Liver (tissue), 9 donors: ENCODE results near the gene DHRS3. TPM values are rescaled to one million over a fixed set of nuclear protein-coding genes. Genes with fewer than 3 reads are reported as not detected.

Experiments
- DNase-seq: peaks from one replicate; pipeline ENCODE4 v3.0.0-alpha.2; 2017; ENCODE audit warnings: low spot score
- H3K27ac ChIP-seq, 2 donors: one replicate each; pipeline ENCODE4 v1.7.0; 2013; ENCODE audit warnings: inconsistent platforms in 2 of 2, low read length in 2 of 2, control low read depth in 1 of 2, low read depth in 1 of 2, mild to moderate bottlenecking in 1 of 2
- H3K27me3 ChIP-seq, 4 donors: one replicate each; pipeline versions ENCODE4 v1.6.1 to v1.7.0; 2013; ENCODE audit warnings: low read length in 3 of 4, inconsistent platforms in 1 of 4, mild to moderate bottlenecking in 1 of 4, moderate library complexity in 1 of 4; ENCODE audit not compliant: control insufficient read depth in 4 of 4, insufficient read depth in 4 of 4
- H3K36me3 ChIP-seq, 4 donors: one replicate each; pipeline versions ENCODE4 v1.6.1 to v1.7.0; 2013; ENCODE audit warnings: low read length in 3 of 4, mild to moderate bottlenecking in 3 of 4, low read depth in 1 of 4, moderate library complexity in 1 of 4; ENCODE audit not compliant: control insufficient read depth in 4 of 4, insufficient read depth in 3 of 4
- H3K4me1 ChIP-seq, 4 donors: one replicate each; pipeline versions ENCODE4 v1.6.1 to v1.7.0; 2013; ENCODE audit warnings: low read length in 3 of 4, mild to moderate bottlenecking in 3 of 4, moderate library complexity in 1 of 4; ENCODE audit not compliant: control insufficient read depth in 4 of 4, insufficient read depth in 4 of 4
- H3K4me3 ChIP-seq, 3 donors: one replicate each; pipeline versions ENCODE4 v1.6.1 to v1.7.0; 2013; ENCODE audit warnings: low read length in 3 of 3, control low read depth in 1 of 3, low read depth in 1 of 3, mild to moderate bottlenecking in 1 of 3
- H3K9ac ChIP-seq, 2 donors: one replicate each; pipeline ENCODE4 v1.7.0; 2013; ENCODE audit warnings: low read length in 2 of 2, mild to moderate bottlenecking in 2 of 2, moderate library complexity in 2 of 2, control low read depth in 1 of 2, low read depth in 1 of 2
- H3K9me3 ChIP-seq, 4 donors: one replicate each; pipeline versions ENCODE4 v1.6.1 to v1.7.0; 2013; ENCODE audit warnings: low read length in 3 of 4; ENCODE audit not compliant: control insufficient read depth in 4 of 4
- ATF3 ChIP-seq: IDR thresholded peaks from 2 replicates; pipeline ENCODE4 v1.6.1; 2016; ENCODE audit warnings: antibody characterized with exemption
- CTCF ChIP-seq: fragments of 150-350 bp; IDR thresholded peaks from 2 replicates; pipeline ENCODE4 v1.5.1; 2017; ENCODE audit warnings: improper control_type of control experiment, low read depth, low read length; ENCODE audit not compliant: missing input control
- EGR1 ChIP-seq, 2 donors: IDR thresholded peaks; 2 replicates each; pipeline ENCODE4 v1.6.1; 2016 to 2018; ENCODE audit warnings: antibody characterized with exemption in 2 of 2, low read depth in 2 of 2
- GABPA ChIP-seq, 2 donors: IDR thresholded peaks in 1 of 2; conservative IDR thresholded peaks in 1 of 2; 2 replicates each; pipeline ENCODE4 v1.6.1; 2016; ENCODE audit warnings: antibody characterized with exemption in 2 of 2, mild to moderate bottlenecking in 1 of 2, moderate library complexity in 1 of 2
- HNF4A ChIP-seq, 2 donors: conservative IDR thresholded peaks; 2 replicates each; pipeline ENCODE4 v1.6.1; 2016; ENCODE audit warnings: antibody characterized with exemption in 2 of 2, mild to moderate bottlenecking in 2 of 2
- HNF4G ChIP-seq: IDR thresholded peaks from 2 replicates; pipeline ENCODE4 v1.6.1; 2016; ENCODE audit warnings: antibody characterized with exemption
- JUND ChIP-seq, 2 donors: IDR thresholded peaks; 2 replicates each; pipeline ENCODE4 v1.6.1; 2016; ENCODE audit warnings: antibody characterized with exemption in 2 of 2
- NR2F2 ChIP-seq: IDR thresholded peaks from 2 replicates; pipeline ENCODE4 v1.6.1; 2016; ENCODE audit warnings: antibody characterized with exemption
- RXRA ChIP-seq, 2 donors: IDR thresholded peaks; 2 replicates each; pipeline ENCODE4 v1.6.1; 2017 to 2018; ENCODE audit warnings: antibody characterized with exemption in 2 of 2, mild to moderate bottlenecking in 1 of 2
- SP1 ChIP-seq: IDR thresholded peaks from 2 replicates; pipeline ENCODE4 v1.6.1; 2018; ENCODE audit warnings: antibody characterized with exemption, mild to moderate bottlenecking
- TAF1 ChIP-seq: conservative IDR thresholded peaks from 2 replicates; pipeline ENCODE4 v1.6.1; 2016; ENCODE audit warnings: antibody characterized with exemption, mild to moderate bottlenecking
- YY1 ChIP-seq: IDR thresholded peaks from 2 replicates; pipeline ENCODE4 v1.6.1; 2016; ENCODE audit warnings: antibody characterized with exemption, mild to moderate bottlenecking
- ZBTB33 ChIP-seq: IDR thresholded peaks from 2 replicates; pipeline ENCODE4 v1.6.1; 2016; ENCODE audit warnings: antibody characterized with exemption
- WGBS: extraction: QIAGEN DNeasy Blood & Tissue Kit; methylation state at CpG from one replicate; pipeline ENCODE4 v1.1.7; 2013; 5-methylcytosine and 5-hydroxymethylcytosine counted together
- polyA plus RNA-seq, 2 donors: library from polyadenylated mRNA; stranded (reverse) in 1 of 2; unstranded in 1 of 2; fragments of 200-250 nt in 1 of 2; fragments of >200 nt in 1 of 2; fragmentation: Nextera tagmentation in 1 of 2; extraction: Ambion mirVana in 1 of 2; gene quantifications; one replicate each; pipeline versions ENCODE4 v1.2.1 to v1.2.3, GENCODE V29; 2013 to 2015
- total RNA-seq, 2 donors: library from RNA; depleted of rRNA; stranded (reverse); fragments of >200 nt; gene quantifications; one replicate each; pipeline ENCODE4 v1.2.3, GENCODE V29; 2014
- donor health status: healthy.
- donor health status: healthy.
- donor health status: healthy.
- donor health status: healthy.
- donor health status: healthy.

Gene DHRS3
- total and polyA plus RNA-seq, 4 donors, result 62.6 to 185 (median 158) TPM

GRCh38 chr1:12637693-12638092 lies 19.7 kb upstream of the DHRS3 start:
- TF ChIP-seq HNF4A (conservative IDR thresholded peaks at IDR 0.05) (peak in 1 of 2 donors; percentile 29), ZBTB33 (no peak)
- H3K9ac ChIP-seq, result no peak overlapping the region
- no peak overlapping the region for H3K27ac ChIP-seq
- H3K4me3 ChIP-seq, result no peak overlapping the region
- H3K9me3 ChIP-seq, result peaks cover 5 to 16% (median 11%) of the 10 kb centered on the region in 4 donors
- peaks cover 0 to 1% (median 0%) of the 10 kb centered on the region in 4 donors for H3K36me3 ChIP-seq
- 44% methylated on average over 8 of the region's 8 CpGs for WGBS
- no peak for DNase-seq
- H3K27me3 ChIP-seq, result no peaks in the 10 kb centered on the region
- H3K4me1 ChIP-seq, result peaks cover 0 to 3% (median 0%) of the 10 kb centered on the region in 4 donors

- Histone ChIP-seq H3K27ac (no peak overlapping the region), H3K36me3 (peaks cover 0 to 1% (median 0%) of the 10 kb centered on the region in 4 donors), H3K4me3 (no peak overlapping the region), H3K9me3 (peaks cover 5 to 16% (median 11%) of the 10 kb centered on the region in 4 donors), H3K4me1 (peaks cover 0 to 3% (median 0%) of the 10 kb centered on the region in 4 donors), H3K9ac (no peak overlapping the region), H3K27me3 (no peaks in the 10 kb centered on the region)
- DNase-seq, result no peak
- 84% methylated on average over 15 of the region's 15 CpGs for WGBS
- TF ChIP-seq NR2F2 (peak; percentile 66), YY1 (no peak)
Observed at GRCh38 chr1:12636098-12636950, 18.3 kb upstream of the DHRS3 start.

GRCh38 chr1:12634696-12635202 lies 16.7 kb upstream of the DHRS3 start:
- Histone ChIP-seq H3K4me3 (no peak overlapping the region), H3K4me1 (peaks cover 0 to 3% (median 0%) of the 10 kb centered on the region in 4 donors), H3K36me3 (peaks cover 0 to 1% (median 0%) of the 10 kb centered on the region in 4 donors), H3K9me3 (peaks cover 4 to 11% (median 5%) of the 10 kb centered on the region in 4 donors), H3K27ac (no peak overlapping the region), H3K27me3 (no peaks in the 10 kb centered on the region), H3K9ac (no peak overlapping the region)
- TF ChIP-seq HNF4G, result no peak
- TF ChIP-seq JUND (IDR thresholded peaks at IDR 0.05), result no peak
- TF ChIP-seq HNF4A (conservative IDR thresholded peaks at IDR 0.05), result no peak
- TF ChIP-seq RXRA (IDR thresholded peaks at IDR 0.05), result no peak
- no peak for DNase-seq
- WGBS, result 83% methylated on average over 18 of the region's 18 CpGs

GRCh38 chr1:12634156-12634555 lies 16.1 kb upstream of the DHRS3 start:
- no peaks in the 10 kb centered on the region for H3K27me3 ChIP-seq
- WGBS, result 64% methylated on average over 8 of the region's 8 CpGs
- no peak for TF ChIP-seq YY1
- TF ChIP-seq RXRA (IDR thresholded peaks at IDR 0.05), result no peak
- TF ChIP-seq CTCF, result no peak
- TF ChIP-seq GABPA (IDR thresholded peaks at IDR 0.05 in 1 of 2, conservative IDR thresholded peaks at IDR 0.05 in 1 of 2), result peak in 1 of 2 donors; percentile 22
- TF ChIP-seq ATF3, result no peak
- TF ChIP-seq TAF1, result no peak
- TF ChIP-seq HNF4A (conservative IDR thresholded peaks at IDR 0.05), result no peak
- no peak for TF ChIP-seq SP1
- TF ChIP-seq EGR1 (IDR thresholded peaks at IDR 0.05; ENCODE audit: low read depth in 2 of 2), result no peak

More at GRCh38 chr1:12634156-12634555, 16.1 kb upstream of the DHRS3 start:
- Histone ChIP-seq H3K36me3 (no peaks in the 10 kb centered on the region), H3K9ac (no peak overlapping the region), H3K4me3 (no peak overlapping the region), H3K27ac (no peak overlapping the region), H3K9me3 (peaks cover 0 to 7% (median 2%) of the 10 kb centered on the region in 4 donors), H3K4me1 (peaks cover 0 to 3% (median 0%) of the 10 kb centered on the region in 4 donors)
- DNase-seq, result no peak
